Measurements from ENCODE around the gene MAP4K2. TPM values are rescaled to one million over a fixed set of nuclear protein-coding genes. Genes with fewer than 3 reads are reported as not detected.

MAP4K2 gene
- total RNA-seq, 1 donor from 2014 or later: 40.6 TPM

DNA sequence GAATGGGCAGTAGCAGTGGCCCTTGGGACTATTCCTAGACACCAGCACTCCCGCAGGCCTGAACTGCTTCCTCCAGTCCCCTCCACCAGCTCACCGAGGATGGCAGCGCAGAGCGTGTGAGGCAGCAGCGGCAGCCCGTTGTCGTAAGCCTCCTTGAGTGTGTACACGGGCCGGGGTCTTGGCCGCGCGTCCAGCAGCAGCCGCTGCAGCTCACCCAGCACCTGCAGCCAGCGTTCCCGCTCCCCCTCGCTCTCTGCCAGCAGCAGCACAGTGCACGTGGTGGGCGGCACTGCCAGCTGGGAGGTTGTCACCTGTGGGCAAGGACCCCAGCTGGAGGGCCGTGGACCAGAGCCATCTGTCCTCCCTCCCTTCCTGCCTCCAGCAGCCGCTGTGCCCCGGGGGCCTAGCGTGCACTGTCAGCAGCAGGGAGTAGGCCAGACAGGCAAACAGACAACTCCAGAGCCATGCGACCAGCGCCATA lies 28.4 kb upstream of the MAP4K2 start:
- DNase-seq (ENCODE audit: low read depth): no peak

DNA sequence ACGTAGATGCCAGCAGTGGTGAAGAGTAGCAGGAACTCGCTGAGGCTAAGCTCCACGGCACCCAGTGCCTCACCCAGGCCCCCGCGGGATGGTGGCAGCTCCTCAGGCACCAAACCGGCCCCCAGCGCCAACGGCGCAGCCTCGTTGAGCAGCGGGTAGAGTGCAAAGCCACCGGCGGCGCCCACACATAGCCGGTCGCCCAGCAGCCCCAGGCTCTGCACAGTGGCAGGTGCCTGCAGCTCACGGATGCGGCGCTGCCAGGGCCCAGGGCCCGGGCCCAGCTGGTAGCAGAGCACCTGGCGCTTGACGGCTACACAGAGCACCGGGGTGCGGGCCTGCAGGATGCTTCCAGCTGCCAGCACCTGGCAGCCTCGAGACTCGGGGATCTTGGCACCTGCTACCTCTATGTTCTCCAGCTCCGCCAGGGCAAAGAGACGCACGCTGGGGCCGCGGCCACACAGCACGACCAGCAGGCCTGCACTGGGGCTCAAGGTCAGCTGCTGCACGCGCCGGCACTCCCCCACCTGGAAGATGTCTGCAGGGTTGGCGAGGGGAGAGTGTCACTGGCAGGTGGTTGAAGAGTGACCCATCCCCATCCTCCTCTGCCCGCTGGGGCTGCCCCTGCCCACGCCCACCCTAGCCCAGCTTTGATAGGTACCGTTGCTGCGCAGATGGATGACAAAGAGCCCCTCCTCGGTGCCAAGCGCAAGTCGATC lies 26.7 kb upstream of the MAP4K2 start:
- TF ChIP-seq, protein P1, sequence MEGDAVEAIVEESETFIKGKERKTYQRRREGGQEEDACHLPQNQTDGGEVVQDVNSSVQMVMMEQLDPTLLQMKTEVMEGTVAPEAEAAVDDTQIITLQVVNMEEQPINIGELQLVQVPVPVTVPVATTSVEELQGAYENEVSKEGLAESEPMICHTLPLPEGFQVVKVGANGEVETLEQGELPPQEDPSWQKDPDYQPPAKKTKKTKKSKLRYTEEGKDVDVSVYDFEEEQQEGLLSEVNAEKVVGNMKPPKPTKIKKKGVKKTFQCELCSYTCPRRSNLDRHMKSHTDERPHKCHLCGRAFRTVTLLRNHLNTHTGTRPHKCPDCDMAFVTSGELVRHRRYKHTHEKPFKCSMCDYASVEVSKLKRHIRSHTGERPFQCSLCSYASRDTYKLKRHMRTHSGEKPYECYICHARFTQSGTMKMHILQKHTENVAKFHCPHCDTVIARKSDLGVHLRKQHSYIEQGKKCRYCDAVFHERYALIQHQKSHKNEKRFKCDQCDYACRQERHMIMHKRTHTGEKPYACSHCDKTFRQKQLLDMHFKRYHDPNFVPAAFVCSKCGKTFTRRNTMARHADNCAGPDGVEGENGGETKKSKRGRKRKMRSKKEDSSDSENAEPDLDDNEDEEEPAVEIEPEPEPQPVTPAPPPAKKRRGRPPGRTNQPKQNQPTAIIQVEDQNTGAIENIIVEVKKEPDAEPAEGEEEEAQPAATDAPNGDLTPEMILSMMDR (IDR thresholded peaks at IDR 0.05; ENCODE audit: insufficient read depth, low read length, poor library complexity, severe bottlenecking): no peak
- Histone ChIP-seq H3K27me3 (ENCODE audit: control insufficient read depth, insufficient read depth, low read length) (no peaks in the 10 kb centered on the region), H3K36me3 (ENCODE audit: control insufficient read depth, insufficient read depth, low read length) (peaks cover 1% of the 10 kb centered on the region), H3K4me3 (ENCODE audit: low read depth, low read length) (no peak overlapping the region)
- no peak for DNase-seq (ENCODE audit: low read depth)

More for the DNA sequence above, 28.4 kb upstream of the MAP4K2 start:
- Histone ChIP-seq H3K4me3 (ENCODE audit: low read depth, low read length) (no peak overlapping the region), H3K27me3 (ENCODE audit: control insufficient read depth, insufficient read depth, low read length) (no peaks in the 10 kb centered on the region), H3K36me3 (ENCODE audit: control insufficient read depth, insufficient read depth, low read length) (no peaks in the 10 kb centered on the region)
- TF ChIP-seq, protein P1 (IDR thresholded peaks at IDR 0.05; ENCODE audit: insufficient read depth, low read length, poor library complexity, severe bottlenecking): no peak

DNA sequence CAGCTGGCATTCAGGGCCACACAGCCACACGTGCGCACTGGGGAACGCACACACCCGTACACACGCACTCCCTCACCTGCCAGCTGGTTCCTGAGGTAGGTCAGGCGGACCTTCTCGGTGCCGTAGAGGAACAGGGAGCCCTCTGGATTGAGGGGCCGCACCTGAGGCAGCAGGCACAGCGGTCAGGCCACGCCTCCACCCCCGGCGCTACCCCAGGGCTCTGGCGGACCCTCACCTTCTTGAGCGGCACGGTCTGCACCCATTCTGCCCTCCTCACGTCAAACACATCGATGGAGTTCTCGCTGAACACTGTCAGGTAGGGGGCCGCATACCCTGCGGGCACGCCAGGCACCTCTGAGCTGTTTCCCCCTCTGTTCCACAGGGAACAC lies 24.4 kb upstream of the MAP4K2 start:
- peaks cover 1% of the 10 kb centered on the region for H3K36me3 ChIP-seq (ENCODE audit: control insufficient read depth, insufficient read depth, low read length)
- no peaks in the 10 kb centered on the region for H3K27me3 ChIP-seq (ENCODE audit: control insufficient read depth, insufficient read depth, low read length)
- H3K4me3 ChIP-seq (ENCODE audit: low read depth, low read length): no peak overlapping the region
- DNase-seq (ENCODE audit: low read depth): no peak
- TF ChIP-seq, protein P1 (IDR thresholded peaks at IDR 0.05; ENCODE audit: insufficient read depth, low read length, poor library complexity, severe bottlenecking): no peak

DNA sequence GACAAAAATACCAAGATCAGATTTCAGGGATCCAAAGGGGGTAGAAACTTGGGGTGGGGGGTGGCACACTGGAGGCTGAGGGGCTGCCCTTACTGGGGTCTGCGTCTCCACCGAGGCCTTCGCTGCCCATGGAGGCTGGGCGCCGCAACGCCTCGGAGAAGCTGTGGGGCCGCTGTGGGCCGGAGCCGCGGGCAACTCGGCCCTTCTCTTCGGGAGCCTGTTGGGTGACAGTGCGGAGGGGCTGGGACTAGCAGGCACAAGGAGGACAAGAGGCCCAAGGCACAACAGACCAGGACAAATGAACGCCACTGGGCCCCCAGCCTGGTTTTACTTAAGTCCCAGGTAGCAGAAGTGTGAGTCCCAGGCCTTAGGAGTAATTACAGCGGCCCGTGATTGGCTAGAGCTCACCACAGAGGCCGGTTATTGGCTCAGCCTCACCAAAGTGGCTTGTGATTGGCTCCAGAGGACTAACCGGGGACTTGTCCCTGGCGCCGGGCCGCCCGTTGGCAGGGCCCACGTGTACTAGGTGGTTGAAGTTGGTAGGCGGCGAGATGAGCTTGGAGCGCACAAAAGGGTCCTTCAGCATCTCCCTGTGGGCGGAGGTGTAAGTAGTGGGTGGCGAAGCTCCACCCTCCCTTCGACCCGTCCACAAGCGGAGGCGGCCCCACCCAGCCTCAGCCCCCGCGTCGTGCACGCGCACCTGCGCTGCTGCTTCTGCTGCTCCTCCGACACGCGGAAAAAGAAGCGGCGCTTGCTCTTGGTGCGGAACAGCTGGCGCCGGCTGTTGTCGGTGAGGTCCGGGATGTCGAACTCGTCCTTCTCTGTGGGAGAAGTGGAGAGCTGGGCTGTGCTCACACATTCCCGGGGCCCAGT lies 23.8 kb upstream of the MAP4K2 start:
- H3K27me3 ChIP-seq (ENCODE audit: control insufficient read depth, insufficient read depth, low read length): no peaks in the 10 kb centered on the region
- TF ChIP-seq, protein P1 (IDR thresholded peaks at IDR 0.05; ENCODE audit: insufficient read depth, low read length, poor library complexity, severe bottlenecking): no peak
- H3K4me3 ChIP-seq (ENCODE audit: low read depth, low read length): no peak overlapping the region
- H3K36me3 ChIP-seq (ENCODE audit: control insufficient read depth, insufficient read depth, low read length): peaks cover 1% of the 10 kb centered on the region
- no peak for DNase-seq (ENCODE audit: low read depth)

DNA sequence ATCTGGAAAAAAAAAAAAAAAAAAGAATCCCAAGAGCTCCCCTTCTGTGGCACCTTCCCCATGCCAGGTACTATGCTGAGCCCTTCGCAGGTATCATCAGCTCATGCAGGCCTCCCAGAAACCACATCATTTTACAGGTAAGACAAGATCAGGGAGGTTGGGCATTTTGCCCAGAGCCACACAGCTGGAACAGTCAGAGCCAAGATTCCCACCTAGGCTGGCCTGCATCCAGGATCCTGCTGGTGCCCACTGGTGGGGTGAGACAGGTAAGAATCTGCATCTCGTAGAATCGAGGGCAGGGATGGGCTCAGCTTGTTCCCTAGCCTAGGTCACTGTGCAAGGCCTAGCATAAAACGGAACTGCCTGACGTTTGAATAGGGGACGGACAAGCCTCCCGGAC lies 23.0 kb upstream of the MAP4K2 start:
- Histone ChIP-seq H3K27me3 (ENCODE audit: control insufficient read depth, insufficient read depth, low read length) (no peaks in the 10 kb centered on the region), H3K36me3 (ENCODE audit: control insufficient read depth, insufficient read depth, low read length) (peaks cover 1% of the 10 kb centered on the region), H3K4me3 (ENCODE audit: low read depth, low read length) (no peak overlapping the region)
- no peak for DNase-seq (ENCODE audit: low read depth)
- TF ChIP-seq, protein P1 (IDR thresholded peaks at IDR 0.05; ENCODE audit: insufficient read depth, low read length, poor library complexity, severe bottlenecking): no peak
